Transverse colon (tissue), 4 donors: ENCODE results near the gene PDHA1.

Experiments used
- POLR2A ChIP-seq: fragments of 450-650 bp; IDR thresholded peaks from one replicate; pipeline ENCODE4 v1.6.1; 2016; ENCODE audit warnings: antibody characterized with exemption, mild to moderate bottlenecking, moderate library complexity
- POLR2AphosphoS5 ChIP-seq, 3 donors: sonication (generic); formaldehyde crosslinking; IDR thresholded peaks; one replicate each; pipeline ENCODE4 v1.6.1; 2016; ENCODE audit warnings: antibody characterized with exemption in 3 of 3
- TF ChIP-seq, protein P1 (sequence below), 5 experiments: fragments of 200-600 bp in 3 of 5; fragments of 450-650 bp in 2 of 5; sonication (generic) in 3 of 5; IDR thresholded peaks; 1 replicate in 2 of 5; 2 replicates in 3 of 5; pipeline ENCODE4 v1.5.1; 2016 to 2017; ENCODE audit warnings: antibody characterized with exemption in 5 of 5, inconsistent platforms in 3 of 5, mild to moderate bottlenecking in 2 of 5, moderate library complexity in 1 of 5

DNA sequence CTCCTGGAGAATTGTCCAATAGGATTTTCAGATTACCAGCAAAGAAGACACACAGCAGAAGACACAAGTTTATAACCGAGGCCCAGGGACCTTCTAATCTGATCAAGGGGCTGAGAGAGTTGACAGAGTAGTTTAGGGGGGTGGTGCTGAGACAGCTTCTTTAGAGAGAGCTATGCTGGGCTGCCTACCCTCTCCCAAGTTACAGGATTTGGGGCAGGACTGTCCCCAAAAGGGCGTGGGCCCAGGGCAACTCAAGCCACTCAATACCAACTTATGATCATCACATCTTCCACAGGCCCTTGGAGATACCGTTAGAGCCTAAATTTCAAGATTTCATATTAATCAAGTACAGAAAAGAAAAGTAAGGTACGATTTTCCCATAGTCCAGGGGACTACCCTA is 43.0 kb downstream of the PDHA1 start:
- TF ChIP-seq, protein P1, sequence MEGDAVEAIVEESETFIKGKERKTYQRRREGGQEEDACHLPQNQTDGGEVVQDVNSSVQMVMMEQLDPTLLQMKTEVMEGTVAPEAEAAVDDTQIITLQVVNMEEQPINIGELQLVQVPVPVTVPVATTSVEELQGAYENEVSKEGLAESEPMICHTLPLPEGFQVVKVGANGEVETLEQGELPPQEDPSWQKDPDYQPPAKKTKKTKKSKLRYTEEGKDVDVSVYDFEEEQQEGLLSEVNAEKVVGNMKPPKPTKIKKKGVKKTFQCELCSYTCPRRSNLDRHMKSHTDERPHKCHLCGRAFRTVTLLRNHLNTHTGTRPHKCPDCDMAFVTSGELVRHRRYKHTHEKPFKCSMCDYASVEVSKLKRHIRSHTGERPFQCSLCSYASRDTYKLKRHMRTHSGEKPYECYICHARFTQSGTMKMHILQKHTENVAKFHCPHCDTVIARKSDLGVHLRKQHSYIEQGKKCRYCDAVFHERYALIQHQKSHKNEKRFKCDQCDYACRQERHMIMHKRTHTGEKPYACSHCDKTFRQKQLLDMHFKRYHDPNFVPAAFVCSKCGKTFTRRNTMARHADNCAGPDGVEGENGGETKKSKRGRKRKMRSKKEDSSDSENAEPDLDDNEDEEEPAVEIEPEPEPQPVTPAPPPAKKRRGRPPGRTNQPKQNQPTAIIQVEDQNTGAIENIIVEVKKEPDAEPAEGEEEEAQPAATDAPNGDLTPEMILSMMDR (IDR thresholded peaks at IDR 0.05), result no peak
- TF ChIP-seq POLR2A, result no peak
- TF ChIP-seq POLR2AphosphoS5 (IDR thresholded peaks at IDR 0.05), result no peak
